Effector memory CD8-positive, alpha-beta T cell (primary cell): ENCODE measurements around the gene USP12.

ENCODE experiments used
- ATAC-seq: fragments of 150-1000 bp; cut with Tn5 transposase; replicated peaks from 2 replicates; pipeline ENCODE4 v1.10.0; 2021; ENCODE audit warnings: mild to moderate bottlenecking, moderate library complexity
- DNase-seq, 3 experiments: peaks; one replicate each; pipeline ENCODE4 v3.0.0; 2021
- H3K27ac Mint-ChIP-seq, 2 donors: one replicate each; pipeline ENCODE4 v1.8.0; 2022; ENCODE audit warnings: mild to moderate bottlenecking in 2 of 2, mixed read lengths in 2 of 2, moderate library complexity in 2 of 2
- H3K27me3 Mint-ChIP-seq, 2 donors: one replicate each; pipeline ENCODE4 v1.8.0; 2022; ENCODE audit warnings: mixed read lengths in 2 of 2
- H3K36me3 Mint-ChIP-seq: one replicate; pipeline ENCODE4 v1.8.0; 2022; ENCODE audit warnings: mild to moderate bottlenecking, moderate library complexity, mixed read lengths; ENCODE audit not compliant: insufficient read depth
- H3K4me1 Mint-ChIP-seq, 2 donors: one replicate each; pipeline ENCODE4 v1.8.0; 2022; ENCODE audit warnings: low read depth in 2 of 2, mixed read lengths in 2 of 2
- H3K4me3 Mint-ChIP-seq, 2 donors: one replicate each; pipeline ENCODE4 v1.8.0; 2022; ENCODE audit warnings: mild to moderate bottlenecking in 2 of 2, mixed read lengths in 2 of 2, moderate library complexity in 2 of 2
- H3K9me3 Mint-ChIP-seq, 2 donors: one replicate each; pipeline ENCODE4 v1.8.0; 2022; ENCODE audit warnings: mixed read lengths in 2 of 2

USP12 gene

DNA sequence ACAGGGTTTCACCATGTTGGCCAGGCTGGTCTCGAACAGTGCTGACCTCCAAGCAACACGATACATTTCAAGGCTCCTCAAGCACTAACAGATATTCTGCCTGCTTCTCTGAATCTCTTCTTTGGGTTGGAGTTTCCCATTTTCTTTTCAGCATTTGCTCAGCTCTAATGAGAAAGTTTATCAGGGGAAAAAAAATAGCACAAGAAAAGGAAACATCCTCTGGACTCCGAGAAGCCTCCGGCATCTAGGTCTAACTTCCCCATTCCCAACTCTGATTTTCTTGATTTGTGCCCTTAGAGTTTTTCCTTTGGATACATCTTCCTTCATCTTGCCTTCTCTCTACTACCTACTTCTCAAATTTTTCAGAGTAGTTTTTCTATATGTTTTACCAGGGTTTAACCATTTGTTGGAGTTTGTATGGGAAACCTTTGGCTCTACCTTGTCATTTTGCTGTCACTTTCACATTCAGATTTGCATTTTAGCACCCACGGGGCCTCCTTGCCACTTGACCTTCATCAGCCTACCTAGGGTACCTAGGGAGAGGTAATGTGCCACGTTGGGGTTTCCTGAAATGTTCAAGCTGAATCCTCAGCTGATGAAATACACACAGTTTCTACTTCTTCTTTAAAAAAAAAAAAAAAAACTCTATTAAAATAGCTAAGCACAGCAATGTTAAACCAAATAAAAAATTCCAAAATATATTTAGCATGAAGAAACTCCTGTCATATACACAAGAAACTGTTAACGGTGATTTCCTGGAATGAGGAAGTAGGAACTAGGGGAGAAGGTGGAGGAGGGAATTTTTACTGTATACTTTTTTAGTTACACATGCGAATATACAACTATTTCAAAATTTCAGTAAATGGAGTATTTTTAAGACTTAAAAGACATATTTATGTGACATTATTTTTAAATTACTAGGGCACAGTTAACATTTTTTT lies 5.1 kb upstream of the USP12 start:
- Mint-ChIP-seq H3K36me3 (peaks cover 11% of the 10 kb centered on the region), H3K4me1 (peaks cover 3 to 7% of the 10 kb centered on the region in 2 donors), H3K4me3 (no peak overlapping the region), H3K9me3 (no peaks in the 10 kb centered on the region), H3K27ac (peak overlapping the region in 1 of 2 donors; percentile 62), H3K27me3 (peaks cover 7 to 13% of the 10 kb centered on the region in 2 donors)
- ATAC-seq (no peak), DNase-seq (no peak)

DNA sequence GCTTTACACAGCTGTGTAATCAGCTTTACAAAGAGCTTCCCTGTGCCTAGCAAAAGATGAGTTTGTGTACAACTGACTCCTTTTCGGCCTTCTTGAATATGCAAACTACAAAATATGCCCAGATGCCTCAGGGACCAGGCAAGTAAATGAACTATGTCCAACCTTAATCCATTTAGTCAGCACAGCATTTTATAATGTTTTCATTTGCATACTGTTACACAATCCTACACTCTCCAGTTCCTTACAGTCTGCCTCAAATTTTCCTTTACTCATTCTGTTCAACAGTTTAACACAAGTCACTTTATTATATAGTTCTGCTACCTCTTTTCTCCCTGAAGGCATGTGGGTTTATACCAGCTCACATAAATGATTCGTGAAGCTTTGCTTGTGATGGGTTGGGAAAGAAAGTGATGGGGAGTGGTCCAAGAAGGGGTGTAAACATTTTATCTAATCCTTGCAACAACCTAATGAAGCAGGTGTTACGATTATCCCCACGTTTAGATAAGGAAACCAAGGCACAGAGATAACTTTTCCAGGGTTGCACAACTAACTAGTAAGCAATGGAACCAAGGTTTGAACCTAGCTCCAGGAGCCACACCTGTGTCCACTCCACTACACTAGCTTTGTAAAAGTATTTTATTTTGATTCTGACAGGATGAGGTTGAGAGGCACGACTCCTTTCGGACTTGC lies 3.3 kb upstream of the USP12 start:
- DNase-seq: no peak
- no peak for ATAC-seq
- peaks cover 15% of the 10 kb centered on the region for H3K36me3 Mint-ChIP-seq
- no peaks in the 10 kb centered on the region for H3K9me3 Mint-ChIP-seq
- peaks cover 11 to 15% of the 10 kb centered on the region in 2 donors for H3K4me1 Mint-ChIP-seq
- H3K27ac Mint-ChIP-seq: no peak overlapping the region
- H3K4me3 Mint-ChIP-seq: peak overlapping the region in 1 of 2 donors; percentile 39
- H3K27me3 Mint-ChIP-seq: peaks cover 7 to 9% of the 10 kb centered on the region in 2 donors

DNA sequence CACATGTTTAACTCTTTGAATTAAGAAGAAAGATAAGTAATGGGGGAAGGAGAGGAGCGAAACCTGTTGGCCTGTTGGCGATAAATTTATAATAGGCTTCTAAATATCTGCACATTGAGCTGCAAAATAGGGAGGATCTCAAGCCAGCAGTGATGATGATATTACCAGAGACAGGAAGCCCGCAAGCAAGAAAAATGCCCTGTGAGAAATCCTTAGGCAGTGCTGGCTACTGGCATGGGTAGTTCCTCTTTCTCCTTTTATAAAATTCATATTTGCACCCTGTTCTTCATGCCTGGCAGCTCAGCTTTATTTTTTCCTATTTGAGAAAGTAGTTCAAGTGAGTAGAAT lies 858 bp upstream of the USP12 start:
- DNase-seq: peak in 1 of 3 experiments; percentile 15
- H3K4me3 Mint-ChIP-seq: peak overlapping the region; percentile 70 to 86
- H3K36me3 Mint-ChIP-seq: peaks cover 13% of the 10 kb centered on the region
- ATAC-seq: no peak
- no peaks in the 10 kb centered on the region for H3K27me3 Mint-ChIP-seq
- peak overlapping the region; percentile 83 to 87 for H3K27ac Mint-ChIP-seq
- H3K4me1 Mint-ChIP-seq: peaks cover 26 to 35% of the 10 kb centered on the region in 2 donors
- H3K9me3 Mint-ChIP-seq: no peaks in the 10 kb centered on the region

DNA sequence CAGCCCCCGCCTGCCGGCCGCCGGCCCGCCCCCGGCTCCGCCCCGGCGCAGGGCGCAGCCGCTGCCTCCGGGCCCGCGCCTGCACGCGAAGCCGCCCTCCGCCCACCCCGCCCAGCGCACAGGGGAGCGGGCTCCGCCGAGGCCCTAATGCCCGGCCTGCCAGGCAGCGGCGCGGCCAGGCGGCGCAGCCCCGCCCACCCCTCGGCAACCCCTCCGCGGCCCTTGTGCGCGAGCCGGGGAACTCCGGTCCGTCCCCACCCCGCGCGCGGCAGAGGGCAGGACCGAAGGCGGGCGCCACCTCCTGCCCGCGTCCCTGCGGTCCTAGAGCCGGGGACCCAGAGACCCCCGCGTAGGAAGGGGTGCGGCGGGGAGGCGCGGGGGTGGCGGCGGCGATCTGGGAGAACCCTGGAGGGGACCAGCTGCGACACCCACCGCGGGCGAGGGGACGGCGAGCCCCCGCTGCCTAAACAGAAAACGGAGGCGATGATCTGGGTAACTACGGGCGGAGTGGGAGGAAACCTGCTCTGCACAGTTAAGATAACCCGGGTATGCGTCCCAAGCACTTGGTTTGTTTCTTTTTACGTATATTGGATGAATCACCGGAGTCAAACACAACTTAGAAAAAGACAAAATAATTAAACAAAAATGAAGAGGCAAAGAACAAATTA lies 350 bp upstream of the USP12 start:
- H3K4me3 Mint-ChIP-seq: peak overlapping the region; percentile 70 to 86
- DNase-seq (peak; percentile 90 to 93 (median 91)), ATAC-seq (peak; percentile 87)
- no peaks in the 10 kb centered on the region for H3K27me3 Mint-ChIP-seq
- no peaks in the 10 kb centered on the region for H3K9me3 Mint-ChIP-seq
- H3K36me3 Mint-ChIP-seq: peaks cover 13% of the 10 kb centered on the region
- H3K4me1 Mint-ChIP-seq: peaks cover 26 to 35% of the 10 kb centered on the region in 2 donors
- H3K27ac Mint-ChIP-seq: peak overlapping the region; percentile 83 to 87

DNA sequence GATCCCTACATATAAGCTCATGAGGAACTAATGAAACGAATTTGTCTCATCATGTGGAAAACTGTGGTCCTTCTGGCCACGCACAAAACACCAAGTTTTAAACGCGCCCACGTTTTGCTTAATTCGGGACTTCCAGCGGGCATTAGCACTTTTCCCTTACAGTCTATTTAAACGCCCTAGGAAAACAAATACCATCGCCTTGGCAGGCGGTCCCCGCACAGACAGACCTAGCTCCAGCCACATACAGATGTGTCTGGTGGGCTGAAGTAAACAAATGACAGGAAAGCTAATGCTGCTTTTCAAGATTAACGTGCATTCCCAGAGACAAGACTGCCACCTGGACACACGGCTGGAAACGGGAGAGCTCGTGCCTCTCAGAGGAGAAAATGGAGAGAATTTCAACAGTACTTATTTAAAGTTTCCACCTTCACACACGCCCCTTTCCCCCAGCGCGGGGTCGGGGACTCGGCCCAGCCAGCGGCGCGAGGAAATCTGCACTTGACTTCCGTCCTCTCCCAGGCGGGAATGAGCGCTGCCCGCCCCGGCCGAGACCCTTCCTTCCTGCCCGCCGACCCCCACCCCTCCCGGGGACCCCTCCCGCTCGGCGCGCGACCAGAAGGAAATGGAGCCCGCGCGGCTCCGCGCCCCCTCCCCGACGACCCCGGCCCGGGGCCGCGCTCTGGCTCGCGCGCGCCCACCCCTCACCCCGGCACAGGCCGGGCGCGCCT lies 931 bp downstream of the USP12 start:
- H3K27me3 Mint-ChIP-seq: no peaks in the 10 kb centered on the region
- DNase-seq: peak; percentile 5 to 11 (median 9)

DNA sequence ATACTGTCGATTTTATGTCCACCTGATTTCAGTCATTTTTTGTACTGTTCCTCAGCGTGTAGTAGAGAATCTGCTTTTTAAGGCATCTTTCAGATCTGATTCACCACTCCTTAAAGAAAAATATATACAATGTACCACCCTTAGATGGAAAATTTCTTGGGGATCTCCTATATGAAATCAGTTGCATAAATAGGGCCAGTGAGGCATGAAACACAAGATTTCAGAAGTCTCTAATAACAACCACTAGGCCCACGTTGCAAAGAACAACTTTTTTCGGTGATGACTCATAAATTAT lies 1.4 kb downstream of the USP12 start:
- peak overlapping the region; percentile 98 for H3K27ac Mint-ChIP-seq
- H3K4me3 Mint-ChIP-seq: peak overlapping the region; percentile 99
- ATAC-seq: no peak
- H3K27me3 Mint-ChIP-seq: no peaks in the 10 kb centered on the region
- H3K36me3 Mint-ChIP-seq: peaks cover 7% of the 10 kb centered on the region
- H3K9me3 Mint-ChIP-seq: no peaks in the 10 kb centered on the region
- peaks cover 33 to 47% of the 10 kb centered on the region in 2 donors for H3K4me1 Mint-ChIP-seq
- DNase-seq: no peak

More for the DNA sequence above, 931 bp downstream of the USP12 start:
- Mint-ChIP-seq H3K4me3 (peak overlapping the region; percentile 99), H3K4me1 (peaks cover 29 to 43% of the 10 kb centered on the region in 2 donors), H3K36me3 (peaks cover 7% of the 10 kb centered on the region), H3K27ac (peak overlapping the region; percentile 98), H3K9me3 (no peaks in the 10 kb centered on the region)
- ATAC-seq: no peak

DNA sequence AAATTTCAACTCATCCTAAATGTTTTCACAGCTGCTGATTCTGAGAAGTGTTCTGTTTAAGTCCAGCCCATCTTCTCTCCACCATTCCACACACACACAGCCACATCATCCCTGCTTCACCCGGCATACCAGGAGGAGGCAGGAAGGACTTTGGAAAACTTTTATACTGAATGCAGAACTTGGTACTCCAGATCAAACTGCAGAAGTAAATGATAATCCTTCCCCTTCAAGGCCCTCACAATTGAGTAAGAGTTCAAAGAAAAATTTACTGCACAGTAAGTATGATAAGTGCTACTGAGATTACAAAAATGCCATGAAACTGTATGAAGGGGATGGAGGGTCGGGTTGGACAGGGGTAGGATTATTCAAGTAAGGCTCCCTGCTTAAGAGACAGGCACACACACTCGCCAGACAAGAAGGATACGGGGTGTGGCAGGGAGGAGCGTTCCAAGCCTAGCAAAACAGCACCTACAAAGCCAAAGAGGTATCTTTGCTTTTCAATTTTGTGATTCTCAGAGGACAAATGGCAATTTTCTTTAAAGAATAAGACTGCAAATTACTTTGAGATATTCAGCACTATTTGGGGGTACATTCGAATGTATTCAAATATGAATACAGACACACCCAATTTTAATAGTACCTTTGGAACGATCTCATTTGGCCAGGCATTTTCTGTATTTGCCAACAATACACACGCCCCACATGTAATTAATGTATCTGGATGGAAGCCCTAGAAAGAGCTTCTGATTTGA lies 2.5 kb downstream of the USP12 start:
- H3K9me3 Mint-ChIP-seq: no peaks in the 10 kb centered on the region
- peak overlapping the region; percentile 98 for H3K27ac Mint-ChIP-seq
- H3K4me1 Mint-ChIP-seq: peaks cover 37 to 54% of the 10 kb centered on the region in 2 donors
- H3K27me3 Mint-ChIP-seq: no peaks in the 10 kb centered on the region
- ATAC-seq (no peak), DNase-seq (no peak)
- peak overlapping the region in 1 of 2 donors; percentile 99 for H3K4me3 Mint-ChIP-seq
- peaks cover 7% of the 10 kb centered on the region for H3K36me3 Mint-ChIP-seq

DNA sequence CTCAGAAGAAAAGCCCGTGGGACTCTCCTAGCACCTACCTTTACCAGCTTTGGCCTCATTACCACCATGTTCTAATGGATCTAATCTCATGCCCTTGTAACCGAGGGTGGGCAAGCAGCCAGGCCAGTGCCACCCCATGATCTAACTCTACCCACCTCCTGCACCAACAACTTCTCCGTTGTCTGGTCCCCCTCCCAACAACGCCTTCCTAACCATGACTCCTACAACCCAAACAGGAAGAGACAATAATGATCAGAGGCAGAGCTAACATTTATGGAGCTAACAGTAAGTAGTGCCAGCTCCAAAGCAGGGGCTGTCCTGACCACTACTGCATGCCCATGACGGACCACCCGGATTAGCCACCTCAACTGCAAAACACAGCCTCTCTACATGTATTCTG lies 3.5 kb downstream of the USP12 start:
- Mint-ChIP-seq H3K4me1 (peaks cover 43 to 62% of the 10 kb centered on the region in 2 donors), H3K27me3 (no peaks in the 10 kb centered on the region), H3K36me3 (peaks cover 7% of the 10 kb centered on the region), H3K27ac (no peak overlapping the region), H3K4me3 (peak overlapping the region; percentile 39), H3K9me3 (no peaks in the 10 kb centered on the region)
- no peak for ATAC-seq
- no peak for DNase-seq

DNA sequence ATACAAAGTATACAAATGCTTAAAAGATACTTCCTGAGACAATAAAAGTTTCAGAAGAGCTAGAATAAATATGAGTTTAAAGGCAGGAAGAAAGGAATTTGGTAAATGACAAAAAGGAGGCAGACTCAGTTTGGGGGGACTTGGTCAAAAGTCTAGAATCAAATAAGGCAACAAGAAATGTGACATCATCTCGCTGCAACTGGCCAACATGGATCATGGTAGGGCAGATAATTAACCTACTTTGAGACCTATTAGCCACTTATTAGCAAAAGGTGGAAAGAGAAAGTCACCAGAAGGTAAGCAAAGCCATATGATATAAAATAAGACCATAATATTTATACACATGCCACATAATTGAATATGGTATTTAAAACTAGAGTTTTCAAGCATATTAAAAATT lies 5.3 kb downstream of the USP12 start:
- DNase-seq (no peak), ATAC-seq (no peak)
- Mint-ChIP-seq H3K36me3 (peaks cover 7% of the 10 kb centered on the region), H3K4me1 (peaks cover 45 to 61% of the 10 kb centered on the region in 2 donors), H3K9me3 (no peaks in the 10 kb centered on the region), H3K27me3 (no peaks in the 10 kb centered on the region), H3K27ac (no peak overlapping the region), H3K4me3 (no peak overlapping the region)

DNA sequence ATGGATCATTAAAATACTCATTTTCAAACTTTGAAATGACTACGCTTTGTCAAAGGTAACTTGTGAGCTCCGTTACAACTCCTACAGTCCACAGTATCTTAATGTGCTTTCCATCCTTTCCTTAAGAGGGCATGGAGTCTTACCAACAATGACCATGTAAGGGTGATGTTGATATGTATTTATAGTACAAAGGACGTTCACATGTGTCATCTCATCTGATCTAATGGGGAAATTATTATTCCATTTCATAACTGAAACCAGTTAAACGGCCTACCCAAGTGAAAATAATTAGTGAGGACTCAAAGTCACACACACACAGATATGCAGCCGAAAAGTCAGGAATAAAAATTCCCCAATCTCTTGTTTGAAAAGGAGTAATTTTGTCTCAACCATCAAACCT lies 9.6 kb downstream of the USP12 start:
- peak overlapping the region in 1 of 2 donors; percentile 38 for H3K27ac Mint-ChIP-seq
- ATAC-seq (no peak), DNase-seq (no peak)
- H3K4me3 Mint-ChIP-seq: no peak overlapping the region
- no peaks in the 10 kb centered on the region for H3K27me3 Mint-ChIP-seq
- peaks cover 42 to 64% of the 10 kb centered on the region in 2 donors for H3K4me1 Mint-ChIP-seq
- H3K9me3 Mint-ChIP-seq: no peaks in the 10 kb centered on the region
- H3K36me3 Mint-ChIP-seq: peaks cover 5% of the 10 kb centered on the region

DNA sequence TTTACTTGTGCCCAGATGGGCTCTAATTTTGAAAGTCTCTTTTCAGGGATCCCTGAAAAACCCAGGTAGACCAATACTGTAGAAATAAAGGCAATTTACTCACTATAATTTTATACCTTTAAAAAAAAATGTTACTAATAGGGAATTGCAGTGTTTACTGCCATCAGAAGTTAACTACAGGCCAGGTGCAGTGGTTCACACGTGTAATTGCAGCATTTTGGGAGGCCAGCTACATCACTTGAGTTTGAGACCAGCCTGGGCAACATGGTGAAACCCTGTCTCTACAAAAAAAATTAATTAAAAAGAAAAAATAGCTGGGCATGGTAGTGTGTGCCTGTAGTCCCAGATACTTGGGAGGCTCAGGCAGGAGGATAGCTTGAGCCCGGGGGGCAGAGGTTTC lies 10.2 kb downstream of the USP12 start:
- DNase-seq (no peak), ATAC-seq (no peak)
- Mint-ChIP-seq H3K9me3 (no peaks in the 10 kb centered on the region), H3K4me3 (no peak overlapping the region), H3K27ac (no peak overlapping the region), H3K36me3 (peaks cover 5% of the 10 kb centered on the region), H3K27me3 (no peaks in the 10 kb centered on the region), H3K4me1 (peaks cover 42 to 60% of the 10 kb centered on the region in 2 donors)

DNA sequence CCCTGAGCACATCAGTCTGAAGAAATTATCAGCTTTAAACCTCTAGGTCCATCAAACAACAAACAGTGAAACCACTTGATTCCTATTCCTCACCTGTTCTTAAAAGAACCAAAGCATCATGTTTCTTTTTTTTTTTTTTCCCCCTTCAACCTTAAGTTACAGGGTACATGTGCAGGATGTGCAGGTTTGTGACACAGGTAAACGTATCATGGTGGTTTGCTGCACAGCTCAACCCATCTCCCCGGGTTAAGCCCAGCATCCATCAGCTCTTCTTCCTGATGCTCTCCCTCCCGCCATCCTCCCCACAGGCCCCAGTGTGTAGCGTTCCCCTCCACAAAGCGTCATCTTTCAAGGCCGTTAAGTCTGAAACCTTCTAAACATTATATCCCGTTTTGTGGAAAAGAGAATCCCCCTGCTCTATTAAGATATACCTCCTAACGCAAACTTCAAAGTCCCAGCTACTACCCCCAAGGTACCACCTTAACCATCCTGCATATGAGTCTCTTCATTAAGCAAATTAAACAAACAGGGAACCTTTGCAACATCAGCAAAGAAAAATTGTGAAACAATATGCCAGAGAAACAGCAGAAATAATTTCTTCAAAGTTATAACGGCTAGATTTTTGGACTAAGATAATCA lies 10.8 kb downstream of the USP12 start:
- no peak for DNase-seq
- H3K9me3 Mint-ChIP-seq: no peaks in the 10 kb centered on the region
- peak overlapping the region in 1 of 2 donors; percentile 20 for H3K4me3 Mint-ChIP-seq
- H3K36me3 Mint-ChIP-seq: peaks cover 5% of the 10 kb centered on the region
- no peaks in the 10 kb centered on the region for H3K27me3 Mint-ChIP-seq
- ATAC-seq: no peak
- peaks cover 44 to 56% of the 10 kb centered on the region in 2 donors for H3K4me1 Mint-ChIP-seq
- peak overlapping the region in 1 of 2 donors; percentile 20 for H3K27ac Mint-ChIP-seq
